Activated CD4-positive, alpha-beta T cell treated with anti-CD3 and anti-CD28 coated beads, Interleukin-2, Interleukin-4, amounts not matched to agents 100 ng/mL and 50 ng/mL, durations not matched to agents 16 hours and 8 hours (primary cell): ENCODE results near the gene RHOBTB3.
"Not testable (repeated sequence)": the region's sequence is repeated elsewhere in the genome, so short reads cannot be mapped to it uniquely, and the experiment has no call there.

ENCODE experiments used
- DNase-seq: peaks from one replicate; pipeline ENCODE4 v3.0.0-alpha.2; 2020; ENCODE audit warnings: low spot score

The RHOBTB3 gene

GRCh38 chr5:95822043-95822541, 91.0 kb downstream of the RHOBTB3 start:
- DNase-seq, result no peak

DNA sequence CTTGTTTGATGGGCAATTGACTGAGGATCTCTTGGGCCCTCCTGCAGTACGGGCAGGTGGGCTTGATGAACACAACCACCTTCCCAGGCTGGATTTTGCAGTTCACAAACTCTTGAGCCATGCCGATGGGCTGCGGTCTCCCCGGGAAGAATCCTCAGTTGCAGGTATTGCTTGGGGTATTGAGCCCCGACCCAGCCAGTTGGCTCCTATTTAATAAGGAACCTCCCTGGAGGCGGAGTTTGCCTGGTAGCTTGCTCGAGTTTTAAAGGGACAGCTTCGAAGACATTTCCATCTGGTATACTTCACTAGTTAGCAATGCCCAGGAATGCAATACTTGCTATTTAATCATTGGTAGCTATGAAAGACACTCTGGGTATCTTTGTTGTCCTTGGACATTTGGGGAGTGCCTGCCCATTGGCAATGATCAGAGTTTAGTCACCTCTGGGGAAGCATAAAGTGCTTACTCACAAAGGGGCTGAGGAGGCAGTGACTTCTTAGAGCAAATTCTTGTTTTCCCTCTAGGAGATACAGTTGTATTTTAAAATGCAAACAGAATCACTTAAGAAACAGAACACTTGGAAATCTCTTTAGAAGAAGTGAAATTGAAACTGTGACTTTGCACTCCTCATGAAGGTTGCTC, 91.5 kb downstream of the RHOBTB3 start, which contains the start of gene GLRX:
Gene GLRX, minus strand, starts transcription at position 185 of the 640 bp plus-strand sequence. Its CDS starts 64 bp downstream, at position 121.
- DNase-seq, result peak; percentile 73

DNA sequence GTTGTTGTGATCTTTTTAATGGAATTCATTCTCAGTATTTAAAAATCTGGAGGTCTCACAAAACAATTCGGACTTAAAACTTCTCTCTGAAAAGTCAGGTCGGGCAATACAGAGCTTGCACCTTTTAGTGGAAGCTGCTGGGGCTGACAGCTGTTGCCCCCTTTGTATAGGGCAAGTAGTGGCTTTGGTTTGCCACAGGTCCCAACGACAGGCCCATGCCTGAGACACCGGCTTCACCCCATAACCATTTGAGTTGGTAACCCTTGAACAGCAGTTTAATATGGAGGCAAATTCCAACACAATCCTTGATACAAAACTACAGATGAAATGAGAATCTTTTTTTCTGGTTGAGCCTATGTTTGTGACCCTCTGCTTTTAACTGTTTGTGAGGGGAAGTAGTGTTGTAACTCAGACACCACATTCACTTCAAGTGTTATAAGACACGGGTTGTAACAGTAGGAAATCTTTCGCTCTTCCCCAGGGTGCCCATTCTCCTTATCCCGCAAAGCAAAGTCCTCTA, 92.1 kb downstream of the RHOBTB3 start:
- no peak for DNase-seq

DNA sequence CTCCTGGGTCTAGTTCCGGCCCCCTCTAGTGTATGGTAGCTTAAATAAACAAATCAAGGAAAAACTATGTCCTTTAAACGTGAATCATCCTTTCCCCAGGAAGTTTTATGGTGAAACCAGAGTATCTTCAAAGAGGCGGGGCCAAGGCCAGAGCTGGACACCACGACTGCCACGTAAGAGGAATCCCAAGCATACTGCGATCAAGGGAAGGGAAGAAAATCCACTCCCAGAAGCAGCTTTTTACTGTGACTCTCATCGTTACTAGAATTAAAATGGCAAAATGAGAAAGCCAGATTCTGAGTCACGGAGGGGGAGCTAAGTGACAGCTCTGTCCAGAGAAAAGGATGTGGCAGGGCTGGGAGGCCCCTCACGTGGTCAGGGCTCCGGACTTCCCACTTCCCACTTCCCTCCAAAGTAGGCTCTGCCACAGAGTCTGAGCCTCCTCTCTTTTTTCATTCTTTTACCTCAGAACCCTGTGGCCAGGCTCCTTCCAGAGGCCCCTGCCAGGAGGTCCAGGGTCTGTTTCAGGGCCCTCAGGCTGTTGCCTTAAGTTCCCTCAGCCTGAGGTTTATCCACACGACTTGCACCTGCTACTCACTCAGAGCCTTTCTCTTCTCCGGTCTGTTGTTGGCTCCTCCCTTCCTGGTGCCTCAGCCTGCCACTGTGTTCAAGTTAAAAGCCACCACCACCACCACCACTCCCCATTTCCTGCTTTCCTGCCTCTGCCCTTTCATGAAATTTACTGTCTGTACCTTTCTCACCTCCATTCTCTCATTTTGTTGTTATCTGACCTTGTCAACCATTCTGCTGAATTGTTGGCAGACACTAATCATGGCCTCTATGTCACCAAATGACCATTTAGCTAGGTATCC, 92.8 kb downstream of the RHOBTB3 start:
- DNase-seq, result peak; percentile 84

GRCh38 chr5:95824747-95825146, 93.6 kb downstream of the RHOBTB3 start:
- no peak for DNase-seq

DNA sequence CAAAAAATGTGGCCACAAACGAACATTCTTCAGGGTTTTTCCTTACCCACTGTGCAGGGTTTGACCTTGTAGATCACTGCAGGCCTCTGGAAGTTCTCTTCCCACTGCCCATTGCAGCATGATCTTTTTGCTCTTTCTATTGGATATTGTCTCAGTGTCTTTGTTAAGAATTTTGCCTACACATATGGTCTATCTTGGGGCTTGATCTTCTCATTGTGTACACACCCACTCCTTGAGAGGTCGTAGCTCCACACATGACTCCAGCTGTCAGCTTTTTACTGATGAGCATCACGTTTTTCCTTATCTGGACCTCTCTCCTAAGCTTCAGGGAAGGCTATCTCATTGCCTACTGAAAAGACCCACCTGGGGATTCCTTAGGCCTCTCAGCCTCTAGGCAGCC, 94.4 kb downstream of the RHOBTB3 start:
- no peak for DNase-seq

DNA sequence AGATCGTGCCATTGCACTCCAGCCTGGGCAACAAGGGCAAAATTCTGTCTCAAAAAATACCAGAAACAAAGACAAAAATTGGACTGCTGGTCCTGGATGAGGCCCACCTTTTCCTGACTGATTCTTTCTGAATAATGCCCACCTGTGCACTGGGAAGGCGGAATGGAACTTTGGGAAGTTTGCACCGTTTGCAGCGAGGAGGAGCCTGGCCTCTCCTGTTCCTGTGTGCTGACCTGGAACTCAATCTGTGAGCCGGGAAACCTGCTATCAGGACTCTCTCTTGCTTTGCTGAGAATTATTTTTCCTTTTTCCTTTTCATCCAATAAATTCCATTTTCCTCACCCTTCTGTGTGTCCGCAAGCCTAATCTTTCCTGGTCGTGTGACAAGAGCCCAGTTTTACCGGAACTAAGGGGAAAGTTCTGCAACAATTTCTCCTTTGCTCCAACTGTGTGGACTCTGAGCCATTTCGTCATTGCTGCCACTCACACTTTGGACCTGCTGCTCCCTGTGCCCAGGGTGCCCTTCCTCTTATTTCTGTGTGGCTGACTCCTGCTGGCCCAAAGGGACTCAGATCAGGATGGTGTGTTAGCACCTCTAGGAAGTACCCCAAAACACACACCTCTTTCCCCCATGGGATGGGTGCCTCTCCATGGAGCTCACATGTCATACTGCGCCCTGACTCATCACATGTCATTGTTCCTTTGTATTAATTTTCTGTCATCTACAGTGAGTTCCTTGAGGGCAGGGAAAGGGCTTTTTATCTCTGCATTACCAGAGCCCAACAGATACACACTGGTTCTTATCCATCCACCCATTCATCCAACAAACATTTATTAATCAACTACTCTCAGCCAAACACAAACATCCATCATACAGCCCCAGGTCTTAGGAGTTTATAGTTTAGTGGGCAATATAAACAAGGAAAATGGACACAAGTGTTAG, 96.1 kb downstream of the RHOBTB3 start:
- DNase-seq, result no peak

GRCh38 chr5:95827892-95828246, 96.7 kb downstream of the RHOBTB3 start:
- DNase-seq, result no peak

DNA sequence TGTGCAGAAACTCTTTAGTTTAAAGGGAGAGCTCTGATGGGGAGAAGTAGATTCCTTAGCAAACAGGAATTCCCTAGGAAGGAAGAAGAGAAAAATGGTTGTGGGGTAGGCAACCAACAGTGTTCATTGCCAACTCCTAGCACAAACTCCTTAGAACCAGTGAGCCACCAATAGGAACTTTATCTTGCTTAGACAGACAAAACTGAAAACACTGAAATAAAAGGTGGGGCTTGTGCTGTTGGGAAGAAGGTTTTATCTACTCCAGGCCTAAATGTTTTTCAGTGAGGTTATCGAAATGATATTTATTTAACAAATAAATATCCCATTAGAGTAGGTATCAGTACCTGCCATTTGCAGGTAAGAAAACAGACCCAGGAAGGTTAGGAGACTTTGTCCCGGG, 99.1 kb downstream of the RHOBTB3 start:
- no peak for DNase-seq

DNA sequence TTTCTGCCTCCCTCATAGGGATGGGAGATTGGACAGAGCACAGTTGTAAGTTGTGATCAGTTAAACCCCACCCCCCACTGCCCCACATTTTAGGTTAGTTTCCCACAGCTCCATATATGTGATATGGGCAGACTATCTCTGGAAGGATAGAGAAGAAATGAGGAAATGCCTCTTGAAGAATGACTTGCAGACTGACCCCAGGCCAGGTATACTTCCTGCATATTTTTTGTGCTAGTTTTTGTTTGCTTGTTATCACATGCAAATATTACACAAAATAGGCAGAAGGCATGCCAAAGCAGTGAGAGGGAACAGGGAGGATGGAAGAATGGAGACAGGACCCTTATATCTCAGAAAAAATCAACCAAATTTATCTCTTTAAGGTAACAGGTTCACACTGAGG, 101.5 kb downstream of the RHOBTB3 start:
- no peak for DNase-seq

- peak; percentile 34 for DNase-seq
Measured at GRCh38 chr5:95835682-95836385, 104.7 kb downstream of the RHOBTB3 start.

DNA sequence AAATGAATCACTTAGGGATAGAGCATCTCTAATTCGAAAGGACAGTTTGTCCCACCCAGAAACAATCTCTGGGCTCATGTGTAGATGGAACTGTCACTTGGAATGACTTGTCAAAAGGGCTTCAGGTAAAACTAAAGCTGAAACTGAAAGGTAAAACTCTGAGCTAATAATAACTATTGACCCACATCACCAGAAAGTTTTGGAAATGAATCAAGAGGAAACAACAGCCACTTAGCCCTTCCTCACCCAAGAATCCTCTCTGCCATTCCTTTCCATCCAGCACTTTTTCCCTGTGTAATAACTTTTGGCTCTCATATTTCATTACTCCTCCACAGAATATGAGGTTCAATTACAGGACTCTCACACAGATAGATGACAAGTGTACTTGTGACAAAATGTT, 105.4 kb downstream of the RHOBTB3 start:
- DNase-seq, result peak; percentile 40

- DNase-seq, result not testable (repeated sequence)
Measured at GRCh38 chr5:95836971-95837370, 105.8 kb downstream of the RHOBTB3 start.

GRCh38 chr5:95837492-95837891, 106.4 kb downstream of the RHOBTB3 start:
- DNase-seq, result no peak

GRCh38 chr5:95838001-95838520, 106.9 kb downstream of the RHOBTB3 start:
- DNase-seq, result no peak

GRCh38 chr5:95838556-95838955, 107.4 kb downstream of the RHOBTB3 start:
- no peak for DNase-seq

DNA sequence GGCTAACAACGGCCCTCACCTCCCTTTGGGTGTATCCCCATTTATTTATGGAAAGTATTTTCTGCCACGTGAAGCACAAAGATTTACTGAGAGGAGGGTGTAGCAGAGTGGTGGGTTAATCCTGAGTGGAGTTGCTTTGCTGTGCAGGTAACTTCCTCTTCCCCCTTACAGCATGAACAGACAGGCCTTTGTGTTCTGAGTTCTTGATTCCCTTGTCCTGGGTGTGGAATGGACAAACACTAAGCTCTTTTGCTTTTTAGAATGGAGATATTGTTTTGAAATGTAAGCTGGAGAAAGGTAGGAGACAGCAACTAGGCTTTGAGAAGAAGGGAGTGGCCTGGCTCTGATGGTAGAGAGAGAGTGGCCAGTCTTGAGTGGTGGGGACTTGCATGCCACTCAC, 108.5 kb downstream of the RHOBTB3 start:
- DNase-seq, result no peak

- DNase-seq, result no peak
Measured at GRCh38 chr5:95840956-95841705, 110.0 kb downstream of the RHOBTB3 start.

DNA sequence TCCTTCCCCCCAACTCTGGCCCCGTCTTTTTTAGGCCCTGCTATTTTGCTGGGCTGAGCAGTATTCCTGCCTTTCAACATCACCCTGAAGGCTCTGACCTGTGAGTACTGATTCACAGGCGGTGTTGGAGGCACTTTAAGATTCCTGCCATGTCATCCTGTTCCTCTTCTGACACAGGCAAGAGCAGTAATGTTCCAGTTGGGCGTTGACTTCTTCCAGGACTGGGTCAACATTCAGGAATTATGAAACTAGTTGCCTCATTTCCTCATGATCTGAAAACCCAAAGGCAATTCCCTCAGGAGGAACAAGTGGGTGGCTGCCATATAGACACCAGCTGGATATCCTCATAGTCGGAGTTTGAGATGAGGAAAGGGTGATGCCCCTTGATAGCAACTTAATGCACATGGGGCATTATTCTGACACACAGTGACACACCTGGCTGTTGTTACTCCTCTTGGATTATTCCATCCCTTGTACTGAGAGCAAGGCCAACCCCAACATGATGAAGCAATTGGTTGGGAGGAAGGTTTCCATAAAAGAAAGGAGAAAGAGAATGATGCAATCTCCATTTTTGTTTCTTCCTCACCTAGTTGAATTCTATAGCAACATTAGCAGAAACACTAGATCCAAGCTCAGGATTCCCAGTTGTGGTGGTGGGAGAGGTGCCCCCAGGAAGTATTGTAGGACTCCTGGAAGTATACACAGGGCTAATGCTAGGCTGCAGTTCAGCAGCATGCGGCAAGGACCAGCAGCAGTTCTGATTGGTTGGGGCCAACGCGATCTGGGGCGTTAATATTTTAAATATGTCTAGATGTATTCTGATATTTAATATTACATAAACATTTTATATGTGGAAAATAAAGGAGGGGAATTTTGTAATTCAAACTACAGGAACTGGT, 111.0 kb downstream of the RHOBTB3 start:
- no peak for DNase-seq
